Caco-2 (cell line): ENCODE measurements around the gene TMEM63C. TPM values are rescaled to one million over a fixed set of nuclear protein-coding genes. Genes with fewer than 3 reads are reported as not detected.

ENCODE experiments used
- Bru-seq: library from RNA; stranded (reverse); fragments of 400-500 nt; gene quantifications from one replicate; lab custom pipeline; 2021; lab: Mats Ljungman, UMichigan
- BruChase-seq, 2 experiments: library from RNA; stranded (reverse); fragments of 400-500 nt; gene quantifications; one replicate each; lab custom pipeline; 2021; lab: Mats Ljungman, UMichigan
- BruUV-seq: library from RNA; stranded (reverse); fragments of 400-500 nt; replicated peaks from 2 replicates; lab custom pipeline; 2021; lab: Mats Ljungman, UMichigan
- CTCF ChIA-PET: fragments of 300-600 bp; sonication (Branson Sonifier 250); formaldehyde crosslinking; loops from one replicate; lab custom pipeline; 2022; ENCODE audit warnings: antibody characterized with exemption; lab: Charles Lee
- POLR2A ChIA-PET: fragments of 300-600 bp; sonication (Branson Sonifier 250); formaldehyde crosslinking; loops from one replicate; lab custom pipeline; 2022; ENCODE audit warnings: antibody characterized with exemption; lab: Charles Lee
- DNase-seq, 2 experiments: peaks; one replicate each; pipeline versions ENCODE4 v3.0.0 to v3.0.0-alpha.2; 2020 to 2022
- H3K27me3 ChIP-seq: replicated peaks from 2 replicates; pipeline ENCODE4 v1.6.0; 2011; ENCODE audit warnings: low read length; ENCODE audit not compliant: control insufficient read depth, insufficient read depth
- H3K36me3 ChIP-seq: 2 replicates; pipeline ENCODE4 v1.5.1; 2011; ENCODE audit warnings: low read length; ENCODE audit not compliant: control insufficient read depth, insufficient read depth
- H3K4me1 ChIP-seq: fragments of 250-450 bp; sonication (Bioruptor Pico); 2 replicates; pipeline ENCODE4 v1.5.1; 2020; ENCODE audit warnings: mild to moderate bottlenecking
- H3K4me3 ChIP-seq: 2 replicates; pipeline ENCODE4 v1.5.1; 2011; ENCODE audit warnings: low read depth, mild to moderate bottlenecking, control low read depth, low read length
- H3K9me3 ChIP-seq: fragments of 250-450 bp; sonication (Bioruptor Pico); 2 replicates; pipeline ENCODE4 v1.5.1; 2020; ENCODE audit warnings: mild to moderate bottlenecking, moderate library complexity
- H3K27ac Mint-ChIP-seq: one replicate; pipeline ENCODE4 v1.8.0; 2022; ENCODE audit warnings: mixed read lengths; ENCODE audit not compliant: unreplicated experiment
- H3K27me3 Mint-ChIP-seq: one replicate; pipeline ENCODE4 v1.8.0; 2022; ENCODE audit warnings: mixed read lengths; ENCODE audit not compliant: insufficient read depth, unreplicated experiment
- H3K36me3 Mint-ChIP-seq: one replicate; pipeline ENCODE4 v1.8.0; 2022; ENCODE audit warnings: mild to moderate bottlenecking, mixed read lengths; ENCODE audit not compliant: insufficient read depth, unreplicated experiment
- H3K4me1 Mint-ChIP-seq: one replicate; pipeline ENCODE4 v1.8.0; 2022; ENCODE audit warnings: low read depth, mixed read lengths; ENCODE audit not compliant: unreplicated experiment
- H3K4me3 Mint-ChIP-seq: one replicate; pipeline ENCODE4 v1.8.0; 2022; ENCODE audit warnings: mild to moderate bottlenecking, moderate library complexity, mixed read lengths; ENCODE audit not compliant: unreplicated experiment
- H3K9me3 Mint-ChIP-seq: one replicate; pipeline ENCODE4 v1.8.0; 2022; ENCODE audit warnings: mixed read lengths; ENCODE audit not compliant: unreplicated experiment
- CTCF ChIP-seq, 2 experiments: fragments of 200-600 bp in 1 of 2; IDR thresholded peaks; 1 replicate in 1 of 2; 2 replicates in 1 of 2; pipeline versions ENCODE4 v1.5.1 to v1.8.0; 2011 to 2022; ENCODE audit warnings: antibody characterized with exemption in 1 of 2, control low read depth in 1 of 2, inconsistent platforms in 1 of 2, low read depth in 1 of 2, low read length in 1 of 2, mild to moderate bottlenecking in 1 of 2, moderate library complexity in 1 of 2; ENCODE audit not compliant: insufficient read depth in 1 of 2, severe bottlenecking in 1 of 2, unreplicated experiment in 1 of 2
- intact Hi-C: fragments of 100-400 bp; cut with micrococcal nuclease; formaldehyde crosslinking; loops from one replicate; pipeline ENCODE4 v1.10.0; 2022; ENCODE audit not compliant: unreplicated experiment
- long read RNA-seq: library from polyadenylated mRNA; stranded (forward); transcript quantifications from one replicate; pipeline ENCODE4 v2.0.0, GENCODE V29; 2022
- total RNA-seq: library from RNA; stranded (reverse); gene quantifications from 2 replicates; pipeline ENCODE4 v1.2.3, GENCODE V29; 2022

TMEM63C gene
- total RNA-seq (1.3 and 1.4 TPM in 2 replicates), Bru-seq, nascent RNA (percentile 16 among the genes with signal in this experiment), BruChase-seq, experiment 1, labeled RNA remaining after a 2-hour chase (percentile 18 among the genes with signal in this experiment), BruChase-seq, experiment 2, labeled RNA remaining after a 6-hour chase (percentile 26 among the genes with signal in this experiment)
- long read RNA-seq = 0 reads

- H3K4me3 Mint-ChIP-seq = peak within 1 kb of the TSS; percentile 76
- ChIA-PET CTCF (interaction anchor here (0.7 to 1.7 kb wide), 4 partner anchors 31 to 195 kb away, joined by 3 to 6 read pairs (median 4); partner anchors contain the start of genes GSTZ1, SAMD15 and TMED8), POLR2A (interaction anchor here (1.0 kb wide), 2 partner anchors 30 to 83 kb away, joined by 4 to 12 read pairs; partner anchors contain the start of gene CIPC)
- peaks cover 3% of the 10 kb centered on the region for H3K27me3 Mint-ChIP-seq
- no peaks in the 10 kb centered on the region for H3K9me3 Mint-ChIP-seq
- H3K36me3 ChIP-seq = no peaks in the 10 kb centered on the region
- BruUV-seq = no TSS peak
- no peaks in the 10 kb centered on the region for H3K27me3 ChIP-seq
- H3K4me3 ChIP-seq = peak within 1 kb of the TSS; percentile 55
- H3K4me1 Mint-ChIP-seq = peaks cover 11% of the 10 kb centered on the region
- intact Hi-C loops = no loop called here
- H3K4me1 ChIP-seq = peaks cover 28% of the 10 kb centered on the region
- peak in 1 of 2 experiments; percentile 2 for TF ChIP-seq CTCF (IDR thresholded peaks at IDR 0.05; ENCODE audit: insufficient read depth in 1 of 2, low read depth in 1 of 2, low read length in 1 of 2, severe bottlenecking in 1 of 2, unreplicated experiment in 1 of 2)
- DNase-seq = peak; percentile 90 to 93
- H3K36me3 Mint-ChIP-seq = no peaks in the 10 kb centered on the region
- no peak within 1 kb of the TSS for H3K27ac Mint-ChIP-seq
- H3K9me3 ChIP-seq = no peaks in the 10 kb centered on the region
Observed at GRCh38 chr14:77181603-77182437, at the start of gene TMEM63C. TSS of gene TMEM63C (plus strand) at chr14:77181798. CDS start at chr14:77218814, 37,016 bp downstream.

- H3K9me3 Mint-ChIP-seq = no peaks in the 10 kb centered on the region
- H3K27me3 Mint-ChIP-seq = peaks cover 21% of the 10 kb centered on the region
- no peak for DNase-seq
- CTCF ChIA-PET = no interaction called here
- TF ChIP-seq CTCF (IDR thresholded peaks at IDR 0.05; ENCODE audit: insufficient read depth in 1 of 2, low read depth in 1 of 2, low read length in 1 of 2, severe bottlenecking in 1 of 2, unreplicated experiment in 1 of 2) = no peak
- no peaks in the 10 kb centered on the region for H3K9me3 ChIP-seq
- intact Hi-C loops = no loop called here
- H3K36me3 ChIP-seq = no peaks in the 10 kb centered on the region
- BruUV-seq = no TSS peak
- H3K4me1 ChIP-seq = no peaks in the 10 kb centered on the region
- H3K36me3 Mint-ChIP-seq = no peaks in the 10 kb centered on the region
- no peak overlapping the region for H3K4me3 ChIP-seq
- POLR2A ChIA-PET = no interaction called here
- peaks cover 6% of the 10 kb centered on the region for H3K4me1 Mint-ChIP-seq
- no peaks in the 10 kb centered on the region for H3K27me3 ChIP-seq
- no peak overlapping the region for H3K4me3 Mint-ChIP-seq
- H3K27ac Mint-ChIP-seq = no peak overlapping the region
Observed at GRCh38 chr14:77131871-77132486, 49.6 kb upstream of the TMEM63C start.
